NB4 (cell line): ENCODE measurements around the gene ERVW-1.
"Not testable (repeated sequence)": the region's sequence is repeated elsewhere in the genome, so short reads cannot be mapped to it uniquely, and the experiment has no call there.

Source experiments
- DNase-seq: peaks from one replicate; pipeline ENCODE4 v3.0.0; 2010; ENCODE audit warnings: low read depth
- H3K4me3 ChIP-seq: one replicate; pipeline ENCODE4 v1.5.1; 2011; ENCODE audit warnings: mild to moderate bottlenecking, low read depth, low read length, moderate library complexity
- CTCF ChIP-seq: IDR thresholded peaks from one replicate; pipeline ENCODE4 v1.5.1; 2012; ENCODE audit warnings: low read depth, low read length
- MYC ChIP-seq: IDR thresholded peaks from 2 replicates; pipeline ENCODE4 v1.6.1; 2011; ENCODE audit warnings: low read depth, low read length
- POLR2A ChIP-seq: IDR thresholded peaks from 2 replicates; pipeline ENCODE4 v1.6.1; 2011; ENCODE audit warnings: mild to moderate bottlenecking; ENCODE audit not compliant: insufficient read length; ENCODE audit errors: extremely low read depth
- TF ChIP-seq, protein P1 (sequence below): IDR thresholded peaks from 2 replicates; pipeline ENCODE4 v1.6.1; 2011; ENCODE audit warnings: low read depth, low read length

ERVW-1 gene

GRCh38 chr7:92477681-92478080 is at the start of gene ERVW-1:
Gene ERVW-1, minus strand, starts transcription at chr7:92477946. Its CDS starts 7,565 bp downstream, at chr7:92470381.
- not testable (repeated sequence) for DNase-seq, H3K4me3 ChIP-seq

- DNase-seq, result no peak
- H3K4me3 ChIP-seq, result no peak overlapping the region
- TF ChIP-seq, protein P1, sequence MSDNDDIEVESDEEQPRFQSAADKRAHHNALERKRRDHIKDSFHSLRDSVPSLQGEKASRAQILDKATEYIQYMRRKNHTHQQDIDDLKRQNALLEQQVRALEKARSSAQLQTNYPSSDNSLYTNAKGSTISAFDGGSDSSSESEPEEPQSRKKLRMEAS, result no peak
- no peak for TF ChIP-seq POLR2A
- no peak for TF ChIP-seq MYC
- TF ChIP-seq CTCF, result no peak
Observed at GRCh38 chr7:92523110-92523509, 45.4 kb upstream of the ERVW-1 start.

DNA sequence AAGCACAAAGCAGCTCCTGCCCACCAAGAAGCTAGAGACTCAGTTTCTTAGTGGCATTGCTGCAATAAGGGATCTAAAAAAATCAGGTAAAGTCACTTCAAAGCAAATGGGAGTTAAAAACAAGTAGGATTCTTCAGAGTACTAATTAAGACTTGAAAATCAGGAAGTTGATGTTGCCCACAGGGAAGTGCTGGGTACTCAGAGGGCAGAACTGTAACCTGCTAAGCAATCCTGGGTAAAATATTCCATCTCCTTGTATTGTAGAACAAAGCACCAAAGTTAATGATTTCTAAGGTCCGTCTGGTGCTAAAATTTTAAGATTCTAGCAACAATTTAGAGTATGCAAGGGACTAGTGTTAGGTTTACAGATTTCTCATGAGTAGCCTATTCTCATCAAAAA is 42.3 kb upstream of the ERVW-1 start:
- TF ChIP-seq MYC (no peak), POLR2A (no peak), CTCF (no peak)
- TF ChIP-seq, protein P1, result no peak
- no peak overlapping the region for H3K4me3 ChIP-seq
- peak; percentile 17 for DNase-seq

GRCh38 chr7:92517631-92518030 is 39.9 kb upstream of the ERVW-1 start:
- no peak overlapping the region for H3K4me3 ChIP-seq
- DNase-seq, result no peak
- TF ChIP-seq POLR2A, result no peak
- TF ChIP-seq, protein P1, result no peak
- TF ChIP-seq CTCF, result no peak
- TF ChIP-seq MYC, result no peak

DNA sequence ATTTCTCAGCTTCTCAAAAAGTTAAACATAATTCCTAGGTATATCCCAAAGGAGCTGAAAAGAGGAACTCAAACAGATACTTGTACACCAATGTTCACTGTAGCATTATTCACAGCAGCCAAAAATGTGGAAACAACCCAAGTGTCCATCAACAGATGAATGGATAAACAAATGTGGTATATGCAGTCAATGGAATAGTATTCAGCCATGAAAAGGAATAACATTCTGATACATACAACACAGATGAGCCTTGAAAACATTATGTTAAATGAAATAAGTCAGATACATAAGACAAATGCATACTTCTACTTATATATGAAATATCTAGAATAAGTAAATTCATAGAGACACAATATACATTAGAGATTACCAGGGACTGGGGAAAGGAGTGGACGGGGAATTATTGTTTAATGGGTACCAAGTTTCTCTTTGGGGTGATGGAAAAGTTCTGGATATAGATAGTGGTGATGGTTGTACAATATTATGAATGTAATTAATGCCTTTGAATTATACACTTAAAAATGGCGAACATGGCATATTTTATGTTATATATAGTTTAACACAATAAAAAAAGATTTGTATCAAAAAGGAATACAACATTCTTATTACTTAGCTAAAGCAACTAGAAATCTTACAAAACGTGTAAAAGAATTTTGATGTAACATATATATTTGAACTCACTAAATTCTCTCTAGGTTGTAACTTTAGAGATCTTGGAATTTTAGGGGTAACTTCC is 35.6 kb upstream of the ERVW-1 start:
- DNase-seq, result no peak
- TF ChIP-seq, protein P1, result no peak
- TF ChIP-seq CTCF (no peak), MYC (no peak), POLR2A (no peak)
- H3K4me3 ChIP-seq, result no peak overlapping the region

GRCh38 chr7:92508946-92509345 is 31.2 kb upstream of the ERVW-1 start:
- no peak overlapping the region for H3K4me3 ChIP-seq
- TF ChIP-seq CTCF (no peak), MYC (no peak), POLR2A (no peak)
- TF ChIP-seq, protein P1, result no peak
- DNase-seq, result no peak
